HG02840 (cell line): ENCODE data around the gene ACR.

Experiments
- ATAC-seq: cut with Tn5 transposase; IDR thresholded peaks from one replicate; pipeline ENCODE4 v1.9.1; 2021; ENCODE audit warnings: mild to moderate bottlenecking, moderate library complexity, moderate number of reproducible peaks; ENCODE audit not compliant: unreplicated experiment, low FRiP score

ACR gene

GRCh38 chr22:50715776-50716175 is 22.2 kb upstream of the ACR start:
- ATAC-seq = no peak

- ATAC-seq = no peak
Observed at GRCh38 chr22:50716290-50717024, 21.5 kb upstream of the ACR start.

GRCh38 chr22:50717709-50718351 is 20.2 kb upstream of the ACR start:
- no peak for ATAC-seq

GRCh38 chr22:50718352-50718709 is 19.7 kb upstream of the ACR start:
- ATAC-seq = no peak

- ATAC-seq = no peak
Observed at GRCh38 chr22:50719814-50720300, 18.1 kb upstream of the ACR start.

GRCh38 chr22:50720301-50721256 is 17.4 kb upstream of the ACR start:
- no peak for ATAC-seq

GRCh38 chr22:50721257-50721844 is 16.7 kb upstream of the ACR start:
- ATAC-seq = no peak

- ATAC-seq = no peak
Observed at GRCh38 chr22:50722048-50722701, 15.8 kb upstream of the ACR start.

GRCh38 chr22:50722716-50723428 is 15.1 kb upstream of the ACR start:
- no peak for ATAC-seq

GRCh38 chr22:50723991-50724390 is 14.0 kb upstream of the ACR start:
- no peak for ATAC-seq

GRCh38 chr22:50724616-50725015 is 13.4 kb upstream of the ACR start:
- ATAC-seq = no peak

- ATAC-seq = no peak
Observed at GRCh38 chr22:50725597-50725996, 12.4 kb upstream of the ACR start.

- ATAC-seq = no peak
Observed at GRCh38 chr22:50726643-50727340, 11.2 kb upstream of the ACR start.

- ATAC-seq = no peak
Observed at GRCh38 chr22:50727678-50728522, 10.1 kb upstream of the ACR start.

- ATAC-seq = no peak
Observed at GRCh38 chr22:50728523-50728931, 9.5 kb upstream of the ACR start.

GRCh38 chr22:50729391-50730012 is 8.5 kb upstream of the ACR start:
- ATAC-seq = no peak

GRCh38 chr22:50730013-50730891 is 7.8 kb upstream of the ACR start:
- no peak for ATAC-seq
